SK-N-SH treated with all-trans-retinoic acid at 6 μM for 48 hours (cell line): ENCODE results near the gene MAN1A1.

Experiments
- ATAC-seq: fragments of 200-7000 bp; cut with Tn5 transposase; 3 replicates; pipeline ENCODE4 v1.9.1; 2020; ENCODE audit warnings: mild to moderate bottlenecking, moderate library complexity
- ARNTL ChIP-seq: fragments of 450-650 bp; formaldehyde crosslinking; IDR thresholded peaks from 2 replicates; pipeline ENCODE4 v1.5.0; 2020; ENCODE audit warnings: low read depth, mild to moderate bottlenecking, moderate library complexity, borderline replicate concordance
- BACH2 ChIP-seq: fragments of 250-450 bp; sonication (Bioruptor Pico); IDR thresholded peaks from 2 replicates; pipeline ENCODE4 v1.9.0; 2021; ENCODE audit warnings: mild to moderate bottlenecking, borderline replicate concordance
- CSDC2 ChIP-seq: fragments of 250-450 bp; sonication (Bioruptor Pico); IDR thresholded peaks from 2 replicates; pipeline ENCODE4 v1.5.0; 2020; ENCODE audit warnings: mild to moderate bottlenecking, moderate library complexity
- CSRNP3 ChIP-seq: fragments of 250-450 bp; sonication (Bioruptor Pico); IDR thresholded peaks from 2 replicates; pipeline ENCODE4 v1.5.1; 2021; ENCODE audit warnings: mild to moderate bottlenecking, moderate library complexity
- ESRRG ChIP-seq: fragments of 250-450 bp; sonication (Bioruptor Pico); IDR thresholded peaks from 2 replicates; pipeline ENCODE4 v1.6.1; 2021; ENCODE audit warnings: mild to moderate bottlenecking
- GLIS3 ChIP-seq: fragments of 250-450 bp; sonication (Bioruptor Pico); IDR thresholded peaks from 2 replicates; pipeline ENCODE4 v1.5.0; 2020; ENCODE audit warnings: mild to moderate bottlenecking, moderate library complexity
- ISL1 ChIP-seq: fragments of 250-450 bp; sonication (Bioruptor Pico); IDR thresholded peaks from 2 replicates; pipeline ENCODE4 v2.1.2; 2022; ENCODE audit warnings: mild to moderate bottlenecking, moderate library complexity
- OSR1 ChIP-seq: fragments of 250-450 bp; sonication (Bioruptor Pico); IDR thresholded peaks from 2 replicates; pipeline ENCODE4 v1.8.0; 2022; ENCODE audit warnings: moderate library complexity, mild to moderate bottlenecking, inconsistent platforms
- PATZ1 ChIP-seq: fragments of 250-450 bp; sonication (Bioruptor Pico); IDR thresholded peaks from 2 replicates; pipeline ENCODE4 v1.8.0; 2020; ENCODE audit warnings: mild to moderate bottlenecking, moderate library complexity, borderline replicate concordance
- POU6F1 ChIP-seq: fragments of 250-450 bp; sonication (Bioruptor Pico); IDR thresholded peaks from 2 replicates; pipeline ENCODE4 v1.8.0; 2021; ENCODE audit warnings: low read depth, mild to moderate bottlenecking, moderate library complexity, borderline replicate concordance
- PPARA ChIP-seq: fragments of 250-450 bp; sonication (Bioruptor Pico); IDR thresholded peaks from 2 replicates; pipeline ENCODE4 v1.5.0; 2020; ENCODE audit warnings: mild to moderate bottlenecking, borderline replicate concordance
- RARB ChIP-seq: fragments of 250-450 bp; sonication (Bioruptor Pico); IDR thresholded peaks from 2 replicates; pipeline ENCODE4 v1.8.0; 2021; ENCODE audit warnings: mild to moderate bottlenecking, moderate library complexity
- SNAI2 ChIP-seq: fragments of 250-450 bp; sonication (Bioruptor Pico); IDR thresholded peaks from 2 replicates; pipeline ENCODE4 v1.5.0; 2020; ENCODE audit warnings: mild to moderate bottlenecking, moderate library complexity
- TCF4 ChIP-seq: fragments of 250-450 bp; sonication (Bioruptor Pico); IDR thresholded peaks from 2 replicates; pipeline ENCODE4 v1.8.0; 2021; ENCODE audit warnings: mild to moderate bottlenecking, moderate library complexity, borderline replicate concordance
- TOX ChIP-seq: fragments of 250-450 bp; sonication (Bioruptor Pico); IDR thresholded peaks from 2 replicates; pipeline ENCODE4 v1.8.0; 2021; ENCODE audit warnings: mild to moderate bottlenecking, moderate library complexity, borderline replicate concordance
- TSHZ2 ChIP-seq: fragments of 250-450 bp; sonication (Bioruptor Pico); IDR thresholded peaks from 2 replicates; pipeline ENCODE4 v1.5.0; 2020; ENCODE audit warnings: mild to moderate bottlenecking, moderate library complexity
- ZC3H10 ChIP-seq: fragments of 250-450 bp; sonication (Bioruptor Pico); IDR thresholded peaks from 2 replicates; pipeline ENCODE4 v1.5.1; 2021; ENCODE audit warnings: mild to moderate bottlenecking, moderate library complexity
- ZFP3 ChIP-seq: fragments of 250-450 bp; sonication (Bioruptor Pico); IDR thresholded peaks from 2 replicates; pipeline ENCODE4 v1.5.0; 2020; ENCODE audit warnings: mild to moderate bottlenecking, moderate library complexity
- ZFP30 ChIP-seq: fragments of 450-650 bp; formaldehyde crosslinking; IDR thresholded peaks from 2 replicates; pipeline ENCODE4 v1.5.0; 2022; ENCODE audit warnings: mild to moderate bottlenecking, moderate library complexity
- ZNF70 ChIP-seq: fragments of 450-650 bp; formaldehyde crosslinking; IDR thresholded peaks from 2 replicates; pipeline ENCODE4 v1.5.0; 2020; ENCODE audit warnings: mild to moderate bottlenecking, moderate library complexity
- ZNF8 ChIP-seq: fragments of 450-650 bp; formaldehyde crosslinking; IDR thresholded peaks from 2 replicates; pipeline ENCODE4 v1.5.0; 2020; ENCODE audit warnings: mild to moderate bottlenecking, moderate library complexity
- TF ChIP-seq, protein P1 (sequence below): fragments of 250-450 bp; sonication (Bioruptor Pico); IDR thresholded peaks from 2 replicates; pipeline ENCODE4 v1.5.1; 2020; ENCODE audit warnings: low read depth, mild to moderate bottlenecking, moderate library complexity

MAN1A1 gene

DNA sequence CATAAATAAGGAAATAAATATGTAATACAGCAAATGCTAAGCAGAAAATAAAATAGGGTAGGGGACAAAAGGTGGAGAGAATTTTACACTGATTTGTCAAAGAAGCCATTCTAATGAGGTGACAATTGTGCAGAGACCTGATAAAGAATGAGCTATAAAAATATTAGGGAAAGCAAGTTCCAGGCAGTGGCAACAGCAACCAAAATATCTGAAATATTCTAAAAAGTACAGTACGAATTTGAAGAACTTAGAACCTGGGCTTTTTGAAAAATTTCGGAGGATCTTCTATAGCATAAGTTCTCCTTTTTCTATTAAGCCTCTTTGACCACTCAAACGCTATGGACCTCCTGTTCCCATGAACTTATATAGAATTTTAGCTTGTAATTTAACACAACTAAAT lies 173.1 kb downstream of the MAN1A1 start:
- ATAC-seq: no peak

GRCh38 chr6:119174879-119175817 lies 174.4 kb downstream of the MAN1A1 start:
- peak; percentile 59 for ATAC-seq
- TF ChIP-seq ISL1 (CRISPR knock-in tag) (peak; percentile 62), RARB (CRISPR knock-in tag) (no peak)

More for the DNA sequence above, 173.1 kb downstream of the MAN1A1 start:
- TF ChIP-seq ARNTL: no peak
- TF ChIP-seq PATZ1 (CRISPR knock-in tag): no peak
- no peak for TF ChIP-seq TOX (CRISPR knock-in tag)
- TF ChIP-seq CSDC2 (CRISPR knock-in tag): no peak
- no peak for TF ChIP-seq ZNF70
- TF ChIP-seq ZC3H10 (CRISPR knock-in tag): no peak
- no peak for TF ChIP-seq SNAI2 (CRISPR knock-in tag)

DNA sequence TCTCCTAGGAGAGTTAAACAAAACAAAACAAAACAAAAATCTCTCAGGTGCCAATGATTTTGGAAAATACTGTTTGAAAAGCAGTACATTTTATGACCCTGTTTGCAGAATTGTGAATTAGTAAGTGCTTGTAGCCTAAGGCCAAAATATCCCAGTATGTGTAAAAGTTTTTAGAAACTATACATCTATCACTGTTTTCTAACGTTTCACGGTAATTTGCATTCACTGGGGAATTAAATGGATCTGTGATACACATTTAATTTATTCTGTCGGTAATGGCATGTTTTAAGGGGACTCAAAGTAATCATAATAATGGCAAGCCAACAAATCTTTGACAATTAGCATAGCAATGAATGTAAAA lies 175.5 kb downstream of the MAN1A1 start:
- TF ChIP-seq ZFP3 (CRISPR knock-in tag) (no peak), TSHZ2 (CRISPR knock-in tag) (no peak), POU6F1 (CRISPR knock-in tag) (no peak), ESRRG (CRISPR knock-in tag) (no peak), BACH2 (CRISPR knock-in tag) (no peak), TCF4 (CRISPR knock-in tag) (no peak), OSR1 (CRISPR knock-in tag) (no peak), PPARA (CRISPR knock-in tag) (no peak), ZNF8 (CRISPR knock-in tag) (no peak), ARNTL (no peak), CSRNP3 (CRISPR knock-in tag) (no peak), CSDC2 (CRISPR knock-in tag) (no peak), ZFP30 (CRISPR knock-in tag) (no peak), ZNF70 (no peak), PATZ1 (CRISPR knock-in tag) (no peak), GLIS3 (CRISPR knock-in tag) (no peak), SNAI2 (CRISPR knock-in tag) (no peak)
- TF ChIP-seq, protein P1, sequence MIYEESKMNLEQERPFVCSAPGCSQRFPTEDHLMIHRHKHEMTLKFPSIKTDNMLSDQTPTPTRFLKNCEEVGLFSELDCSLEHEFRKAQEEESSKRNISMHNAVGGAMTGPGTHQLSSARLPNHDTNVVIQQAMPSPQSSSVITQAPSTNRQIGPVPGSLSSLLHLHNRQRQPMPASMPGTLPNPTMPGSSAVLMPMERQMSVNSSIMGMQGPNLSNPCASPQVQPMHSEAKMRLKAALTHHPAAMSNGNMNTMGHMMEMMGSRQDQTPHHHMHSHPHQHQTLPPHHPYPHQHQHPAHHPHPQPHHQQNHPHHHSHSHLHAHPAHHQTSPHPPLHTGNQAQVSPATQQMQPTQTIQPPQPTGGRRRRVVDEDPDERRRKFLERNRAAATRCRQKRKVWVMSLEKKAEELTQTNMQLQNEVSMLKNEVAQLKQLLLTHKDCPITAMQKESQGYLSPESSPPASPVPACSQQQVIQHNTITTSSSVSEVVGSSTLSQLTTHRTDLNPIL (CRISPR knock-in tag): no peak
- TF ChIP-seq, all 23 proteins: peak for 0
- no peak for ATAC-seq
